Measurements from ENCODE around the gene CA12.
A peak's percentile ranks its signal among the peaks of the same experiment; 100 is the strongest.
"Not testable (repeated sequence)": the region's sequence is repeated elsewhere in the genome, so short reads cannot be mapped to it uniquely, and the experiment has no call there.

Gene CA12

DNA sequence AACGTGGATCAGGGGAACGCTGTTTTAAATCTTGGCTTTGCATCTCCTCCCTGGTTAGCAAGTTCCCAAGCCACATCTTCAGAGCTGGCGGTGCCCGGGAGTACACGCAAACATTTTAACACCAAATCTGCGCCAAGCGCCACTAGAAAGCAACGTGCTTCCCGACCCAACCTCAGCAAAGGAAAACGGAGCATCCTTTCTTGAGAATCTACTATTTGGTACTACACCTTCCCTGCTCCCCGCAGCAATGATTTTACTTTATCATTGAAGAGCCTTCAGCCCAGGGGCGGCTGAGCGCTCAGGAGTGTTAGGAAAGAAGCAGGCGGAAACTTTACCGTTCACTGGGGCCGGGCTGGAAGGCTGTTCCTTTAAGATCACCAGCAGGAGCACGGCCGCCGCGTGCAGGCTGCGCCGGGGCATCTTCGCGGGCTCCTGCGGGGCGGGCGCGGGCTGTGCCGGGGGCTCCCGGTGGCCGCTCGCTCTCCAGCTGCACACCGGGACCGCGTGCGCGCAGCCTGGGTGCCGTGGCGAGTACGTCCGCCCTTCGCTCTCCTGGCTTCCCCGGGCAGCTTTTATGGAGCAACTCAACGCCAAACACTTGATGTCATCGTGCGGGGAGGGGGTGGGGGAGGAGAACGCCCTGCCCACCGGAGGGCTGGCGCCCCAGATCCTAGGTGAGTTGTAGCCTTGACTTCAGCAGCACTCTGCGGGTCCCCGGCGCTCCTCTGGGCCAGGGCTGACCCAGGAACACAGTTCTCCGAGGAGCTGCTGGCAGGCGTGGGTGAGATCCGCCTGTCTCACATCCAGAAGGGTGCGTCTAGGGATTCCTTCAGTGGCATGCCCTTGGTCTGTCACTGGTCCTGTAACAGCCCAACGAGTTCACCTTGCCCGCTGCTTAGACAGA, at the start of gene CA12:
TSS of gene CA12 (minus strand) at position 546 of the 904 bp plus-strand sequence. CDS start at position 420, 126 bp downstream.
- no peak for DNase-seq (ENCODE audit: low read depth)

DNA sequence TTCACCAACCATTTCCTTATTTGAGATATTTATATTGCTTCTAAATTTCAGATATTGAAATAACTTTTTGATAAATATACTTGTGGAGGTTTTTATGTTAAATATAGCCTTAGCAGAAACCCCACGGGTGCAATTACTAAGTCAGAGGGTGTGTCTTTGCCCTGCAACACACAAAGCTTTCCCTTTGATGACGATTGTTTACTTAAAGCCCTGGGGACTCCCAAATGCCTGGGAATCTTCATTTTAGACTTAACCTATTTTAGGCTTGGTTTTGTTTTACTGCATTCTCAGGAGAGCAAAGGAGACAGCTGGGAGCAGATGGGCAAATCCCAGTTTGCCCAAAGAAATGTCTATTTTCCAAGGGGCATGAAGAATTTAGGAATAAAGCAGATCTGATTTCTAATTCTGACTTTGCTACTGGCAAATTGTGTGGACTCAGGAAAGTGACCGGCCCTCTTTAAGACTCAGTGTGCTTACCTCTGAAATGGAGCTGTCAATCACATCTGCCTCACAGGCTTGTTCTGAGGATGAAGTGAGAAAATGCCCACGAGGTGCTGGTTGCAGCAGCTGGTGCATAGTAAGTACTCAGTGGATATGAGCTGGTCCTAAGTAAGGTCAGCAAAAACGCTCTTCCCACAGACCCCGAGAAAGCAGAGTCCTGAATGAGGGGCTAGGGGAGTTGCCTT, 49.3 kb upstream of the CA12 start:
- DNase-seq (ENCODE audit: low read depth): no peak

DNA sequence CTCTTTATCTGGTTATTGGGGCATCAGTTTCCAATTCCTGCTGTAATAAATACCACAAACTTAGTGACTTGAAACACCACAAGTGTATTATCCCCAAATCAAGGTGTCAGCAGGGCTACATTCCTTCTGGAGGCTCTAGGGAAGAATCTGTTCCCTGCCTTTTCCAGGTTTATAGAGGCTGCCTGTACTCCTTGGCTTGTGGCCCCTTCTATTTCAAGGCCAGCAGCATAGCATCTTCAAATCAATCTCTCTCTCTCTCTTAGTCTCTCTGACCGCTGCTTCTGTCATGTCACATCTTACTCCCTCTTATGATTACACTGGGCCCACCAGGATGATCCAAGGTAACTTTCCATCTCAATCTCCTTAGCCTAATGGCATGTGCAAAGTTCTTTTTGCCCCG, 44.9 kb upstream of the CA12 start:
- no peak for DNase-seq (ENCODE audit: low read depth)

DNA sequence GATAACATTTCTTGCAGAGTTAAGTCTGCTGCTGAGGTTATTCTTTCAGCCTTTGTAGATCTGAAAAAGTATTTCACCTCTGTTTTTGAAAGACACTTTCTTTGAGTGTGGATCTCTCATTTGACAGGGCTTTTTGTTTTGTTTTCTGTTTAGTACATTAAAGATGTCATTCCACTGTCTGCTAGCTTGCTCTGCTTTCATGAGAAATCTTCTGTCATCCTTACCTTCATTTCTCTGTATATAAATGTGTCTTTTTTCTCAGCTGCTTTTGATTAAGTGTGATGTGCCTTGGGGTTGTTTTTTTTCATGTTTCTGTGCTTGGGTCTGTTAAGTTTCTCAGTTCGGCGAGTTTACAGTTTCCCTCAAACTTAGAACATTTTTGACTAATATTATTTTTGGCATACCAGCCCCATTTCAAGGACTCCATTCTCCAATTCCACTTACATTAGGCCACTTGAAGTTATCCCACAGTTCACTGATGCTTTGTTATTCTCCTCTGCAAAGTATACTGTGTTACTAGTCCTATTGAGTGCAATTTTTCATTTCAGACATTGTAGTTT, 43.9 kb upstream of the CA12 start:
- DNase-seq (ENCODE audit: low read depth): no peak

DNA sequence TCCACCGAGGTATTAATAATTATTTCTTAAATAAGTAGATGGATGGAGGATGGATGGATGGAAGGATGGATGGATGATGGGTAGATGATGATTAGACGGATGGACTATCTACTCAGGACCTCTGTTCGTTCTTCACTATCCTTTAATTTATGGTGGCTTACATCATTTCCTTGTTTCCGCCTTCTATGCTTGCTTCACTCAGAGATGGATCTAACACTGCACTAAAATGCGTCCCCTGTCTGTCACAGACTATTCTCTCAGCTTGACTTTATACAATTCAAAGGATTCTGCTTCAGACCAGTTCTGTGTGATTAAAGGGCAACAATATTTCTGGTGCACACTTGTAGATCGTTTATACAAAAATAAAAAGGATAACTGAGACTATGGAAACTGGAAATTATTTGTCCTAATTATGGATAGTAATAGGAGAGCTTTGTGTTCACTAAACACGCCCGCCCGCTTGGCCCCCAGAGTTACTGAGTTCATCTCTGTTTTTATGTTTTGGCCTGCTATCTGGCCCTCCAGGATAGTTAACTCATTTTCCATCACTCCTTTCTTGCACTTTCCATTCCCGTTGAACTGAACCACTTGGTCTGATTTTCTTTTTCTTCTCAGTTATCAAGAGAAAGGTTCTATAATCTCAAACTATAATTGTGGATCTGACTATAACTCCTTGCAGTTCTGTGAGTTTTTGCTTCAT, 41.4 kb upstream of the CA12 start:
- no peak for DNase-seq (ENCODE audit: low read depth)

DNA sequence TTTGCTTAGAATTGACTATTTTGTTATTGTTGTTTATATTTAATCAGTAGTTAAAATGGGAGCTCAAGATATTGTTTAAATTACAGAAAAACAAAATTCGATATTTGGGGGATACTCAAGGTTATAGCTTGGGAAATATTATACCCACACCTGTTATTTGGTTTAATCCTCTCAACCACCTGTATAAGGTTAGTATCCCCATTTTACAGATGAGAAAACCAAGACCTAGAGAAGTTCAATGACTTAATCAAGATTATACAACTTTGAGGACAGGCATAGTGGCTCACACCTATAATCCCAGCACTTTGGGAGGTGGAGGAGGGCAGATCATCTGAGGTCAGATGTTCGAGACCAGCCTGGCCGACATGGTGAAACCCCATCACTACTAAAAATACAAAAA, 39.8 kb upstream of the CA12 start:
- no peak for DNase-seq (ENCODE audit: low read depth)

DNA sequence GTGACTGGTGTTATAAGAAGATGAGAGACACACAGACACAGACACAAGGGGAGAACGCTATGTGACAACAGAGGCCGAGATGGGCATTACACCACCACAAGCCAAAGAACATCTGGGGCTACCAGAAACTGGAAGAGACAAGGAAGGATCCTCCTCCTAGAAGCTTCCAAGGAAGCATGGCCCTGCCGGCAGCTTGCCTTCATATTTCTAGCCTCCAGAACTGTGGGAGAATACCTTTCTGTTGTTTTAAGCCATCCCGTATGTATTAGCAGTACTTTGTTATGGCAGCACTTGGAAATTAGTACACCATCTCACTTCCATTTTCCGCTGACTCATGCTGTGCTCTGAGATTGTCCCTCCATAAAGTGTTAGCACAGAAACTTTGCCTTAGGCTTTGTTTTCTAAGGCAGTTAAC, 38.7 kb upstream of the CA12 start:
- DNase-seq (ENCODE audit: low read depth): no peak

DNA sequence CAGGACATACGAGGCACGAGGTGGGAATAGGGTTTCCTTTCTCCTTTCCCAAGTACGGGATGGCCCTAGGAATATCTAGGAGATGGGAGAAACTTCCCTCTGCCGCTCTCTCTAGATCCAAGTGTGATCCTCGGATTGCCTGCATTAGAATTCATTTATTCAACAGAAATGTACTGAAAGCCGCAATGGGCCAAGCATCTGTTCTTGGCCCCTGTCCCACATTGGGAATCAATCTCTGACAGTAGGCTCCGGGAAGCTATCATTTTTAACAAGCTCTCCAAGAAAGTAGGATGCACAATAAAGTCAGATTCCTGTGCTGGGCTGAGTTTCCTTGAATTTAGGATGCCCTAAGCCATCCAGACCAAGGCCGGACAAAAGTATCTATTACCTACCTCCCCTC, 37.2 kb upstream of the CA12 start:
- no peak for DNase-seq (ENCODE audit: low read depth)

DNA sequence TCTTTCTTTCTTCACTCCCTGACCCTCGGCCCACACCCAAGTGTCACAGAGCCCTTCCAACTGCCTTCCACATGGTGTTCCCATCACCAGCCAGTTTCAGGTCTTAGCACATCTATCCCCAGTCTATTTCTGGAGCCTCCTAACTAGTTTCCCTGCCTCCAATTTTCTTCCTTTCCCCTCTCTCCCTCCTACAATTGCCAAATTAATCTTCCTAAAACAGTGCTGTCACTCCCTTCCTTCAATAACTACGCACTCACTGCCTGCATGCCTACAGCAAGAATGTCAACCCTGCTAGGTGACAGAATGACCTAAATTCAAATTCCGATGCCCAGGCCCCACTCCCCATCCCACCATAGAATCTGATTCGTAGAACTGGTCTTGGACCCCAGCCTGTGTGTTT, 36.1 kb upstream of the CA12 start:
- no peak for DNase-seq (ENCODE audit: low read depth)

DNA sequence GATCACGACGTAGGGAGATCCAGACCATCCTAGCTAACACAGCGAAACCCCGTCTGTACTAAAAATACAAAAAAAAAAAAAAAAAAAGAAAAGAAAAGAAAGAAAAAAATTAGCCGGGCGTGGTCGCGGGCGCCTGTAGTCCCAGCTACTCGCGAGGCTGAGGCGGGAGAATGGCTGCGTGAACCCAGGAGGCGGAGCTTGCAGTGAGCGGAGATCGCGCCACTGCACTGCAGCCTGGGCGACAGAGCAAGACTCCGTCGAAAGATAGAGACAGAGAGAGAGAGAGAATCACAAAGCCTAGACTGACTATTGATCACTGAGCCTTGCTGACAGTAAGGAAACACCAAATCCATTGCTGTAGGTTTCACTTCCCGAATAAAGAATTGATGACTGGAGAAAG, 35.6 kb upstream of the CA12 start:
- DNase-seq (ENCODE audit: low read depth): not testable (repeated sequence)

DNA sequence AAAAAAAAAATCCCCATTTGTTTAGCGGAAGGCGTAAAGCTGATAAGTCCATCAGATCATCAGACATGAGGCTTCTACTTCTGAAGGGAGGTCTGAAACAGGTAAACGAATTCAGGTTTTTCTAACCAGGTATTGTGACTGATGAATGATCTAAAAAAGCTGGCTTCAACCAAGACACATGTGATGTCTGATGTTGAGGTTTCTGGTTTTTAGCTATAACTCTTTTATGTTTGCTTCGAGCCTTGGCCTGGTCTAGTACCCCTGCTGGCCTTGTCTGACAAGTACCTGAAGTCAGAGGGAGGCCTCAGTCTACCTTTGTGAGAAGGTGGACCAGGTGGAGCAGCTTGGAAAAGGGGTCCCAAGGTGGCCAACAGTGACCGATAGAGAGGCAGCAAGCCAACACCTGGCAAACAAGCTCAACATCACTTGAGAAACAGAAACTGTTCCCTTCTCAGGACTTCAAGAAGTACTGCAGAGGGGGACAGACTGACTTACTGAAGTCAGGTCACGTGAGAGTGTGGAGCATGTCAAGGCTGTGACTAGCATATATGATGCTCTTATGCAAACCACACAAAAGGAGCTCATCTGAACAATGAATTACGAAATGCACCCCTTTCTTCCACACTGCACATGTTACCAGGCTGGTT, 33.0 kb upstream of the CA12 start:
- DNase-seq (ENCODE audit: low read depth): no peak

DNA sequence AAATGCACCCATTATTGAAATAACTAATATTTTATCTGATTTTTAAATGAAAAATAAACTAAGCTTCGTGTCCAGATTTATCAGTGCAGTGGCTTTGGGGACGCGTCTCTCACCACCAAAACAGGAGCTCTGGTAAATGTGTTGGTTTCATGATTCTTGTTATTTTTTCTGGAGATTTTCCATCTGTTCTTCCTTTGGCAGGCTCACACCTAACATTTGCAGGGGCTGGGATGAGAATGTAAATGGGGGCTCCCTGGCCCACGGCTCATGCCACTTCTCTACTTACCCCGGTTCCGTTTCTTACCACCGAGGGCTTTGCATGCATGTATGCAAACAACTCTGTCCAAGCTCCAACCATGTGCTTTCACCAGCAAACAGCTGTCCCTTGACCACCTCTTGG, 30.9 kb upstream of the CA12 start:
- no peak for DNase-seq (ENCODE audit: low read depth)

DNA sequence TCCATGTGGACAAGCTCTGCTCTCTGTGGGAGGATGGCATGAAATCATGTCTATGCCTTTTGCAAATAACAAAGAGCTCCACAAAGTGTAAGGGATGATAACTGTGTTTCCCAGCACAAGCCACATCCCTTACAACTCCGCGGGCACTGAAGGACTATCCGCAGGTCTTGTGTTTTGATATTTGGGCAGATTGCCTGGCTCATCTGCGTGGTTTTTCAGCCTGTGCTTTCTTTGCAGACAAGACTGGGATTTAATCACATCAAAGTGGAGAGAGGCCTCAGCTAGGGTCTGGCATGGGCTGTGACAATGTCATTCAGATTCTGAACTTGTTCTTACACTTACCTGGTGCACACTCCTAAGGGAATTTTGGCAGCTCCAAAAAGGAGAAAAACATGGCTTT, 30.2 kb upstream of the CA12 start:
- DNase-seq (ENCODE audit: low read depth): no peak

DNA sequence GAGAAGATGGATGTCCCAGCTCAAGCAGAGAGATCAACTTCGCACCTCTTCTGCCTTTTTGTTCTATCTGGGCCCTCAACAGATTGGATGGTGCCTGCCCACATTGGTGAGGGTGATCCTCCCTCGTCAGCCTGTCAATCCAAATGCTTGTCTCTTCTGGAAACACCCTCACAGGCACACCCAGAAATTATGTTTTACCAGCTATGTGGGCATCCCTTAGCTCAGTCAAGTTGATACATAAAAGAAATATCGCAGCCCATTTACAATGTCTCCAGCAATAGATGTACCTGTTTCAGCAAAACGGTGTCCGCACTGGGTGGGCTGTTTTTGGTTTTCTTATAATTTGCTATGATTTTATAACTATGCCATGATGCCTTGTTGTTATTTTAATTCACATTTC, 27.5 kb upstream of the CA12 start:
- DNase-seq (ENCODE audit: low read depth): no peak

DNA sequence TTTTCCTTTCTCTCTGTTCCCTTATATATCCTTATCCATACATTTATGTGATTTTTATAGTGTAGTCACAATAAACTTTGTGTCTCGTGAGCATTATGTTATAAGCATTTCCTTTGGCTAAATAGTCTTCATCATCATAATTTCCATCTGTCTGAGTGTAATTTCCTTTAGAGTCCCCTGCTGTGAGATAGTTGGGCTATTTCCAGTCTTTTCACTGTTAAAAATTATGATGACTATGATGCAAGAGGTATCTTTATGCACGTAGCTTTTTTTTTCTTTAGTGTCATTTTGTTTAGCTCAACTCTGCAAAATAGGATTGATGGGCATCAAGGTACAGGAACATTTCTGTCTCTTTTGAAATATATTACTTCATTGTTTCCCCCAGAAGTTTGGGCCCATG, 26.9 kb upstream of the CA12 start:
- no peak for DNase-seq (ENCODE audit: low read depth)

DNA sequence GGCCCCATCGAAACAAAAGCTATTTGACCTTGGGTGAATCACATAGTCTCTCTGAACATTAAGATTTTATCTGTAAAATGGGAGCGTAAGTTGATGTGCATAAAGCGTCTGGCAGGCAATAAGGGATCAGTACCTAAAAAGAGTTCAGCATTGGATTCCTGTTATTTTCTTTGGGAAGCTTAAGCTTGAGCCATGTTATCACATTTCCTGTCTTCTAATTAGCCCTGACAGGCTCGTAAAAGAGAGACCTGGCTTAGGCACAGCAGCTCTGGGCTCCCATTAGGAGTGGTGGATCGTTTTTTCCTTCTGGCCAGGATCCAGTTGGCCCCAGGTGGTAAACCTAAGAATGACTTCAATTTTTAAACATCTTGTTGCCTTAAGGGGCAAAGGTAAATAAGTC, 26.0 kb upstream of the CA12 start:
- DNase-seq (ENCODE audit: low read depth): no peak

DNA sequence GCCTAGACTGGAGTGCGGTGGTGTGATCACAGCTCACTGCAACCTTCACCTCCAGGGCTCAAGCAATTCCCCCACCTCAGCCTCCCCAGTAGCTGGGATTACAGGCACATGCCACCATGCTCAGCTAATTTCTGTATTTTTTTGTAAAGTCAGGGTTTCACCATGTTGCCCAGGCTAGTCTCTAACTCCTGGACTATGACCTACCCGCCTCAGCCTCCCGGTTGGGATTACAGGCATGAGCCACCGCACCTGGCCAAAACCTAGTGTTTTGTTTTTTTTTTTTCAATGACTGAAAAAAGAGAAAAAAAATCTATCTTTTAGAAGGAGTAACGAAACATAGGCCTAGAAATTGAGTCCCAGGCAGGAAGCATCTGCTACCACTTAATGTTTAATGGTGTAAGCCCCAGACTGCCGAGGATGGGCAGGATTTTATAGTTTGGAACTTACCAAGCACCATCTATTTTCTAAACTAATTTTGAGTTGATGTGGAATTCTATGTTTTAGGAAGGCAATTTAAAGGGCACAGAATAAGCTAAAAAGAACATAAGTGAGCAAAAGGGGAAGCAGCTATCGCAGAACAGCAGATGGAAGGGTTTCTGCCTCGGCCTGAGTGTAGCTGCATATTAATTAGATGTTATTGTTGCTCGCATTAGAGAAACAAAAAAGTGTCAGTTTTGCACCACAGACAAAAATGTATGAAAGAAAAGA, 24.2 kb upstream of the CA12 start:
- DNase-seq (ENCODE audit: low read depth): no peak

DNA sequence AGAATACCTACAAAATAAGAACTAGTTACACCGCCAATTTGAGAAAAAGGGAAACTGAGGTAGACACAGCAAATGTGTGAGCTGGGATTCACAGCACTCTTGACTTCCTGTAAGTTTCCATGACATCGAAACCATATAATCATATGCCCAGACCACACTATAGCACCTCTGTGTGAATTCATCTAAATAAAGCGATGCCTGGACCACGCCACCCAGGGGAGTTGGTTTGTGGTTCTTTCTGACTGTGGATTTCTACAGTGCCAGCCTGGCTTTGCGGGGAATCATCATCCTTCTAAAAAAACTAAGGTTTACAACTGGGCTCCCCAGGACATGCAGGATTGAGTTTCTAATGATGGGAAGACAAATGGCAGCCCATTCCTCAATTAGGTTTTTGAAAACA, 23.5 kb upstream of the CA12 start:
- no peak for DNase-seq (ENCODE audit: low read depth)

DNA sequence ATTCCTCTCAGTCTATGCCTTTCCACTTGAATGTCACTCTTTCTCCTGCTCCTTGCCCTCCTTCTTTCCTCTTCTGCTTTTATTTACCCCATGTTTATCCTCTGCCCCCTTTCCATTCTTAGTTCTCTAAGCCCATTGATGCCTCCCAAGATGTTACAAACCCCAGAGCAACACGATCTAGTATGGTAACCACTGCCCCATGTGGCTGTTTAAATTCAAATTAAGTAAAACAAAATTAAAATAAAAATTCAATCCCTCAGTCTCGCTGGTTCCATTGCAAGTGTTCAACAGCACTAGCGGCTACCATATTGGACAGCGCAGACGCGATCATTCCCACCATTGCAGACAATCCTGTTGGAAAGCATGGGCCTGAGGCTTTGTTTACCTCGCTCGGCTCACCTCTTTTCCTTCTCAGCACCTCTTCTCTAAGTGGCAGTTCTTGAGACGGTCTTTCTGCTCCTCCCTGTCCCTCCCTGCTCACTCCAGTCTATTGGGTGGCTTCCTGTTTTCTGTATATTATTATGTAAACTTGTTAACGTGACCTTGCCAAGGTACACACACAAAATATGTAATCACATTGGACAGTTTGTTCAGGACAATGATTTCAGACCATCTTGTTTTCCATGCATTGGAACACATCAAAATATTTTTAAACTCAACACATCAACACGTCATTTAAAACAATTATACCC, 21.8 kb upstream of the CA12 start:
- no peak for DNase-seq (ENCODE audit: low read depth)

DNA sequence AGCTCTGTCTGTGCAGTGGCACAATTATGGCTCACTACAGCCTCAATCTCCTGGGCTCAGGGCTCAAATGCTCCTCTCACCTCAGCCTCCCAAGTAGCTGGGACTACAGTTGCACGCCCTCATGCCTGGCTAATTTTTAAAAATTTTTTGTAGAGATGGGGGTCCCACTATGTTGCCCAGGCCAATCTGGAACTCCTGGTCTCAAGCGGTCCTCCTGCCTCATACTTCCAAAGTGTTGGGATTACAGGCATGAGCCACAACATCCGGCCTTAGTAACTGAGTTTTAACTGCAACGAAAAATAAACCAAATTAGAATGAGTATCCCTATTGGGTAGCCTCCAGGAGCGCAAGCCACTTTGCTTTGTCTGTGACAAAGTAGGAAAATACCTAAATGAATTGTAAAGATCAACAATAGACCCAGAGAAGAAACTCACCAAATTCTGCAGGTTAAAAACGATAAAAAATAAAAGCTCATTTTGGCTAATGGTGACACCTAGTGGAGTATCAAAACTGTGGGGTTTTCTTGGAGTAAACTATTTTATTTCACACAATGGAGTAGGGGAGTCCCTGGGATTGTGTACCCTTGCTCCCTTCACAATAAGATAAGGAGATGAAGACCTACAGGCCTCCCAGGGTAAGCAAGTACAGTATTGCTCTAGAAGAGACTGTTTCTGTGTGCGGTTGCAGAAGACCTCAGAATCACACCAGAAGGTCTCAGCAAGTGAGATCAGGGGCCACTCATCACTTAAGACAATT, 21.0 kb upstream of the CA12 start:
- DNase-seq (ENCODE audit: low read depth): peak; percentile 29
